Neutrophil (primary cell): ENCODE measurements around the gene HOXC9.

Source experiments
- H3K27ac ChIP-seq: fragments of 200-600 bp; sonication (generic); 2 replicates; pipeline ENCODE4 v1.5.1; 2016; ENCODE audit warnings: mild to moderate bottlenecking, moderate library complexity
- H3K27me3 ChIP-seq: fragments of 200-600 bp; sonication (generic); 2 replicates; pipeline ENCODE4 v1.6.0; 2016; ENCODE audit warnings: mild to moderate bottlenecking
- H3K36me3 ChIP-seq: fragments of 200-600 bp; sonication (generic); 2 replicates; pipeline ENCODE4 v1.5.1; 2017
- H3K4me1 ChIP-seq, 2 experiments: fragments of 200-600 bp in 1 of 2; sonication (generic) in 1 of 2; 1 replicate in 1 of 2; 2 replicates in 1 of 2; pipeline versions ENCODE4 v1.5.1 to v1.6.1; 2013 to 2016; ENCODE audit warnings: low read depth in 1 of 2, low read length in 1 of 2, mild to moderate bottlenecking in 1 of 2, moderate library complexity in 1 of 2; ENCODE audit not compliant: control insufficient read depth in 1 of 2, insufficient read depth in 1 of 2
- H3K4me3 ChIP-seq, 2 experiments: fragments of 200-600 bp in 1 of 2; sonication (generic) in 1 of 2; 1 replicate in 1 of 2; 2 replicates in 1 of 2; pipeline ENCODE4 v1.5.1; 2013 to 2016; ENCODE audit warnings: low read depth in 1 of 2, low read length in 1 of 2, mild to moderate bottlenecking in 1 of 2, moderate library complexity in 1 of 2
- H3K9me3 ChIP-seq: fragments of 200-600 bp; sonication (generic); 2 replicates; pipeline ENCODE4 v1.5.1; 2016
- CTCF ChIP-seq: fragments of 200-600 bp; sonication (generic); IDR thresholded peaks from 2 replicates; pipeline ENCODE4 v1.5.1; 2016; ENCODE audit warnings: antibody characterized with exemption

The HOXC9 gene

GRCh38 chr12:53961025-53961761 lies 38.8 kb upstream of the HOXC9 start:
- Histone ChIP-seq H3K27me3 (peaks cover 100% of the 10 kb centered on the region), H3K36me3 (no peaks in the 10 kb centered on the region), H3K27ac (no peak overlapping the region), H3K4me3 (no peak overlapping the region), H3K9me3 (no peaks in the 10 kb centered on the region), H3K4me1 (no peaks in the 10 kb centered on the region)
- TF ChIP-seq CTCF: no peak

- TF ChIP-seq CTCF: no peak
- no peaks in the 10 kb centered on the region for H3K36me3 ChIP-seq
- no peak overlapping the region for H3K4me3 ChIP-seq
- no peaks in the 10 kb centered on the region for H3K9me3 ChIP-seq
- H3K27ac ChIP-seq: no peak overlapping the region
- H3K27me3 ChIP-seq: peaks cover 100% of the 10 kb centered on the region
- H3K4me1 ChIP-seq: no peaks in the 10 kb centered on the region
These were observed 37.0 kb upstream of the HOXC9 start for GRCh38 chr12:53963005-53963404.

GRCh38 chr12:53963434-53964314 lies 36.3 kb upstream of the HOXC9 start:
- H3K4me3 ChIP-seq: no peak overlapping the region
- TF ChIP-seq CTCF: no peak
- peaks cover 100% of the 10 kb centered on the region for H3K27me3 ChIP-seq
- no peak overlapping the region for H3K27ac ChIP-seq
- H3K36me3 ChIP-seq: no peaks in the 10 kb centered on the region
- H3K4me1 ChIP-seq: no peaks in the 10 kb centered on the region
- H3K9me3 ChIP-seq: no peaks in the 10 kb centered on the region

GRCh38 chr12:53964315-53964713 lies 35.6 kb upstream of the HOXC9 start:
- no peak for TF ChIP-seq CTCF
- Histone ChIP-seq H3K4me3 (no peak overlapping the region), H3K9me3 (no peaks in the 10 kb centered on the region), H3K27me3 (peaks cover 100% of the 10 kb centered on the region), H3K27ac (no peak overlapping the region), H3K4me1 (no peaks in the 10 kb centered on the region), H3K36me3 (no peaks in the 10 kb centered on the region)

- Histone ChIP-seq H3K4me1 (no peaks in the 10 kb centered on the region), H3K9me3 (no peaks in the 10 kb centered on the region), H3K27ac (no peak overlapping the region), H3K36me3 (no peaks in the 10 kb centered on the region), H3K4me3 (no peak overlapping the region), H3K27me3 (peaks cover 100% of the 10 kb centered on the region)
- TF ChIP-seq CTCF: no peak
These were observed 34.5 kb upstream of the HOXC9 start for GRCh38 chr12:53965281-53966084.
